GM13977 (cell line): ENCODE data around the gene ACR.
A peak's percentile ranks its signal among the peaks of the same experiment; 100 is the strongest.
"Not testable (repeated sequence)": the region's sequence is repeated elsewhere in the genome, so short reads cannot be mapped to it uniquely, and the experiment has no call there.

Source experiments
- DNase-seq: peaks from one replicate; pipeline ENCODE4 v3.0.0; 2012; ENCODE audit warnings: low spot score
- CTCF ChIP-seq: IDR thresholded peaks from 2 replicates; pipeline ENCODE4 v1.5.1; 2012; ENCODE audit warnings: mild to moderate bottlenecking, control low read depth; ENCODE audit not compliant: insufficient read depth; ENCODE audit errors: extremely low read depth, missing control alignments
- in situ Hi-C: fragments of 300-500 bp; cut with MboI; formaldehyde crosslinking; loops from one replicate; pipeline ENCODE4 v1.12.0; 2022; ENCODE audit warnings: low sequenced_read_pairs, low pct_unique_long_range_greater_than_20kb, mixed read lengths, inconsistent platforms; ENCODE audit not compliant: unreplicated experiment

Gene ACR

GRCh38 chr22:50775132-50775531, 37.1 kb downstream of the ACR start:
- in situ Hi-C loops: not testable (repeated sequence)
- DNase-seq: peak; percentile 4

GRCh38 chr22:50777631-50778030, 39.6 kb downstream of the ACR start:
- DNase-seq, in situ Hi-C loops: not testable (repeated sequence)

More at GRCh38 chr22:50775132-50775531, 37.1 kb downstream of the ACR start:
- peak; percentile 41 for TF ChIP-seq CTCF

DNA sequence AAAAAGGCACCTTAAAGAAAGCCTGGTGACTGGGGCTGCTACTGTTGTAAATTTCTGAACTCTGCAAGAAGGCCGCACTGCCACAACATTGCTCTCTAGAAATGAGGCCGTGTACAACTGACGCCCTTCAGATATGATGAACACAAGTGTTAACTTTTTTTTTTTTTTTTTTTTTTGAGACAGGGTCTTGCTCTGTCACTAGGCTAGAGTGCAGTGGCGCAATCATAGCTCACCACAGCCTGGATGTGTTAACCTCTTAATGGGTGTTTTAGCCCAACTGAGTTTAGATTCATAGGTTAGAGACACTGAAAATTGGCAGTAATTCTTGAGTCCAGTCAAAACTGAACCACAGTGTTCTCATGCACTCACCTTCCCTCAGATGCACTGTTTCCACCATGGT, 42.2 kb downstream of the ACR start:
- in situ Hi-C loops, DNase-seq: not testable (repeated sequence)

- in situ Hi-C loops, DNase-seq: not testable (repeated sequence)
Measured at GRCh38 chr22:50782253-50782652, 44.2 kb downstream of the ACR start.

DNA sequence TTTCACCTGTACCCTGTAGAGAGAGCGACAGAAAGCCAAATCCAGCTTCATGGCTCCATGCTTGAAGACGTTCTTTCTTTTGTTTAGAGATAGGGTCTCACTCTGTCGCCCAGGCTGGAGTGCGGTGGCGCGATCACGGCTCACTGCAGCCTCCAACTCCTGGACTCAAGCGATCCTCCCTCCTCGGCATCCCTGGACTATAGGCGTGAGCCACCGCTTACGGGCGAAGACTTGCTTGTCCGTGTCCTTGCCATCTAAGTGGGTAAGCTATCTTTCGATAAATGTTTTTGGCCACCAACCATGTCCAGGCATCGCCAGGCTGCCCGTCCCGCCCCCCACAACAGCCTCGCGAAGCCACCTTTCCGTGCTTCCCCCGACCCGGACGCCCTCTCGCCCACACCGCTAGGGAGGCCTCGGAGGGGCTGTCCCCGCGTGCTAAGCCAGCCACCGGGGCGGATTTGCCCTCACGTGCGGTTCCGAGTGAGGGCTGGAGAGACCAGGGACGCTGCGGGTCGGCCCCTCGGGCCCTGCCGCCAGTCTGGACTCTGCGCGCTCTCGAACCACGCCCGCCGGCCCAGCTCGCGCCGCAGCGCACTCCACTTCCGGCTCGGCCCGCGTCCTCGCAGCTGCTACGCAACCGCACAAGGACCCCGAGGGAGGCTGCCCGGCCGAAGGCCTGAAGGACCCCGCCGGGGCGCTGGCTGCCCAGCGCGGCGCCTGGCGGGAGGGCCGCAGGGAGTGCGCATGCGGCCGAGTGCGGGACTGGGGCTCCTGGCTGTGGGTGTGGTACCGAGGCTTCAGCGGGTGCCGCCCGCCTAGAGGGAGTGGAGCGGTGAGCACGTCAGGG, 45.3 kb downstream of the ACR start, which contains the start of gene RABL2B:
RABL2B (minus strand) TSS at position 604 of the 847 bp plus-strand sequence. CDS start 1,342 bp downstream, outside the sequence.
- in situ Hi-C loops: not testable (repeated sequence)
- peak; percentile 94 for DNase-seq

GRCh38 chr22:50783880-50784276, 45.9 kb downstream of the ACR start:
- DNase-seq, in situ Hi-C loops: not testable (repeated sequence)

DNA sequence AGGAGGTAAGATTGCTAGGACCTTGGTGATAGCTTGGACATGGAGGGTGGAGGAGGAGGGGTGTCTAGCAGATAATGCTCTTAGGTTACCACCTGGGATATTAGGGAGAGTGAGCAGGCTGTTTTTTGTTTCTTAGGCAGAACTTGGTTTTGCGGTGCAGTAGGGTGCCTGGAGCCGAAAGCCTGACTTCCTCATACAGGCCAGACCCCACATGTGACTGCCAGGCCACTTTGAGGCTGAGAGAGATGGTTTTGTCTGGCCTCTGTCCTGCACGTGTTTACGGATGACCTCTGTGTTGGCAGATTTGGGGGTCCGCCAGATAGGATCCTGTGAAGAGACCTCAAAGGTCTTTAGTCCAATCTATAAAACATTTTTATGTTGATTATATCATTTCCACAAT, 47.3 kb downstream of the ACR start:
- DNase-seq, in situ Hi-C loops: not testable (repeated sequence)

GRCh38 chr22:50786936-50787335, 48.9 kb downstream of the ACR start:
- DNase-seq, in situ Hi-C loops: not testable (repeated sequence)
